PC-3 (cell line): ENCODE measurements around the gene SETD1B. TPM values are rescaled to one million over a fixed set of nuclear protein-coding genes. Genes with fewer than 3 reads are reported as not detected.

Experiments used
- ATAC-seq: fragments of 200-7000 bp; cut with Tn5 transposase; 2 replicates; pipeline ENCODE4 v1.9.1; 2020; ENCODE audit warnings: mild to moderate bottlenecking, moderate library complexity
- BruUV-seq: library from RNA; stranded (reverse); fragments of 400-500 nt; replicated peaks from 2 replicates; lab custom pipeline; 2021; lab: Mats Ljungman, UMichigan
- CTCF ChIA-PET: fragments of 300-600 bp; sonication (Branson Sonifier 250); formaldehyde crosslinking; loops from one replicate; lab custom pipeline; 2022; ENCODE audit warnings: antibody characterized with exemption; lab: Charles Lee
- POLR2A ChIA-PET: fragments of 300-600 bp; sonication (Branson Sonifier 250); formaldehyde crosslinking; loops from one replicate; lab custom pipeline; 2022; ENCODE audit warnings: antibody characterized with exemption; ENCODE audit not compliant: unreplicated experiment; lab: Charles Lee
- DNase-seq: peaks from one replicate; pipeline ENCODE4 v3.0.0-alpha.2; 2015
- H2AFZ ChIP-seq: fragments of 300-600 bp; sonication (generic); 2 replicates; pipeline ENCODE4 v1.6.0; 2016; ENCODE audit warnings: antibody characterized with exemption, low read length
- H3F3A ChIP-seq: fragments of 300-600 bp; sonication (generic); one replicate; pipeline ENCODE4 v1.6.0; 2017; ENCODE audit warnings: antibody characterized with exemption, low read length, control low read depth, mild to moderate bottlenecking; ENCODE audit not compliant: unreplicated experiment
- H3K27ac ChIP-seq: fragments of 300-600 bp; sonication (generic); 2 replicates; pipeline ENCODE4 v1.5.1; 2016; ENCODE audit warnings: mild to moderate bottlenecking, low read length
- H3K27me3 ChIP-seq: fragments of 300-600 bp; sonication (generic); 2 replicates; pipeline ENCODE4 v1.6.1; 2016; ENCODE audit warnings: low read length, mixed read lengths
- H3K36me3 ChIP-seq: fragments of 300-600 bp; sonication (generic); 2 replicates; pipeline ENCODE4 v1.6.1; 2016; ENCODE audit warnings: low read depth, mixed run types, low read length, mixed read lengths
- H3K4me1 ChIP-seq: fragments of 300-600 bp; sonication (generic); 2 replicates; pipeline ENCODE4 v1.5.1; 2016; ENCODE audit warnings: low read length; ENCODE audit not compliant: insufficient read depth
- H3K4me2 ChIP-seq: fragments of 300-600 bp; sonication (generic); 2 replicates; pipeline ENCODE4 v1.6.0; 2016; ENCODE audit warnings: low read length
- H3K4me3 ChIP-seq: fragments of 300-600 bp; sonication (generic); 2 replicates; pipeline ENCODE4 v1.5.1; 2016; ENCODE audit warnings: mild to moderate bottlenecking, low read length, mixed read lengths
- H3K79me2 ChIP-seq: fragments of 300-600 bp; sonication (generic); 2 replicates; pipeline ENCODE4 v1.6.1; 2017; ENCODE audit warnings: low read length, mixed read lengths
- H3K9ac ChIP-seq: fragments of 300-600 bp; sonication (generic); 2 replicates; pipeline ENCODE4 v1.6.0; 2016; ENCODE audit warnings: mild to moderate bottlenecking, low read length
- H3K9me2 ChIP-seq: fragments of 300-600 bp; sonication (generic); replicated peaks from 2 replicates; pipeline ENCODE4 v1.6.1; 2016; ENCODE audit warnings: mixed run types, low read length, mixed read lengths
- H3K9me3 ChIP-seq: fragments of 300-600 bp; sonication (generic); 2 replicates; pipeline ENCODE4 v1.6.1; 2016; ENCODE audit warnings: low read length, mixed read lengths
- H4K20me1 ChIP-seq: fragments of 300-600 bp; sonication (generic); 2 replicates; pipeline ENCODE4 v1.6.1; 2016; ENCODE audit warnings: low read length, mixed read lengths
- CTCF ChIP-seq: fragments of 300-600 bp; sonication (generic); conservative IDR thresholded peaks from 2 replicates; pipeline ENCODE4 v1.5.1; 2017; ENCODE audit warnings: antibody characterized with exemption, low read depth, mild to moderate bottlenecking, low read length
- EZH2 ChIP-seq: fragments of 300-600 bp; sonication (generic); IDR thresholded peaks from one replicate; pipeline ENCODE4 v1.6.1; 2017; ENCODE audit warnings: antibody characterized with exemption, mild to moderate bottlenecking, low read length; ENCODE audit not compliant: unreplicated experiment
- EZH2phosphoT487 ChIP-seq: fragments of 300-600 bp; sonication (generic); IDR thresholded peaks from 2 replicates; pipeline ENCODE4 v1.6.1; 2018; ENCODE audit warnings: mild to moderate bottlenecking, antibody characterized with exemption, low read length, borderline replicate concordance
- intact Hi-C: fragments of 100-400 bp; cut with micrococcal nuclease; formaldehyde crosslinking; loops from 2 replicates; pipeline ENCODE4 v1.9.0; 2023
- total RNA-seq: library from RNA; depleted of rRNA; stranded (reverse); fragments of >200 nt; gene quantifications from 2 replicates; pipeline ENCODE4 v1.2.3, GENCODE V29; 2014

The SETD1B gene
- total RNA-seq, 1 experiment from 2014 or later: 7.5 TPM

GRCh38 chr12:121766290-121767039 is 37.3 kb upstream of the SETD1B start:
- Histone ChIP-seq H3K27me3 (no peaks in the 10 kb centered on the region), H3K9me3 (no peaks in the 10 kb centered on the region), H3K79me2 (no peaks in the 10 kb centered on the region), H3K4me1 (peaks cover 9% of the 10 kb centered on the region), H3K9ac (no peak overlapping the region), H3F3A (no peaks in the 10 kb centered on the region), H3K36me3 (no peaks in the 10 kb centered on the region; the same call in 1 of the 2 replicates), H3K4me3 (no peak overlapping the region), H2AFZ (no peak overlapping the region), H3K4me2 (no peak overlapping the region), H3K9me2 (no peaks in the 10 kb centered on the region), H3K27ac (no peak overlapping the region), H4K20me1 (no peaks in the 10 kb centered on the region)
- no TSS peak for BruUV-seq
- DNase-seq (no peak), ATAC-seq (no peak)
- ChIA-PET POLR2A (interaction anchor here (0.6 kb wide), 2 partner anchors 18 to 27 kb away, joined by 4 to 13 read pairs; partner anchors contain the start of gene RHOF), CTCF (no interaction called here)
- intact Hi-C loops: no loop called here
- no peak for TF ChIP-seq CTCF
- TF ChIP-seq EZH2phosphoT487: no peak
- no peak for TF ChIP-seq EZH2

GRCh38 chr12:121767525-121768016 is 36.2 kb upstream of the SETD1B start:
- TF ChIP-seq CTCF (no peak), EZH2 (no peak), EZH2phosphoT487 (no peak)
- Histone ChIP-seq H3K4me1 (peaks cover 9% of the 10 kb centered on the region), H3K36me3 (no peaks in the 10 kb centered on the region; the same call in 1 of the 2 replicates), H3K27me3 (no peaks in the 10 kb centered on the region), H3K4me3 (no peak overlapping the region), H2AFZ (no peak overlapping the region), H4K20me1 (no peaks in the 10 kb centered on the region), H3K27ac (no peak overlapping the region), H3F3A (no peaks in the 10 kb centered on the region), H3K9me2 (no peaks in the 10 kb centered on the region), H3K4me2 (no peak overlapping the region), H3K9me3 (no peaks in the 10 kb centered on the region), H3K9ac (no peak overlapping the region), H3K79me2 (no peaks in the 10 kb centered on the region)
- BruUV-seq: no TSS peak
- DNase-seq: no peak
- POLR2A ChIA-PET: no interaction called here
- CTCF ChIA-PET: no interaction called here
- ATAC-seq: no peak
- intact Hi-C loops: no loop called here

GRCh38 chr12:121769297-121769830 is 34.4 kb upstream of the SETD1B start:
- Histone ChIP-seq H3K4me3 (no peak overlapping the region), H3K9ac (no peak overlapping the region), H4K20me1 (no peaks in the 10 kb centered on the region), H3K4me2 (no peak overlapping the region), H2AFZ (no peak overlapping the region), H3K27ac (no peak overlapping the region), H3K4me1 (peaks cover 17% of the 10 kb centered on the region), H3K79me2 (no peaks in the 10 kb centered on the region), H3K9me2 (no peaks in the 10 kb centered on the region), H3K9me3 (no peaks in the 10 kb centered on the region), H3K27me3 (no peaks in the 10 kb centered on the region), H3K36me3 (no peaks in the 10 kb centered on the region; the same call in 1 of the 2 replicates), H3F3A (no peaks in the 10 kb centered on the region)
- ChIA-PET CTCF (no interaction called here), POLR2A (no interaction called here)
- intact Hi-C loops: no loop called here
- ATAC-seq: no peak
- DNase-seq: no peak
- TF ChIP-seq EZH2phosphoT487 (no peak), EZH2 (no peak), CTCF (no peak)
- no TSS peak for BruUV-seq
